IPS DF 4.7 (cell line): ENCODE measurements around the gene PUS1.

Experiments
- DNase-seq: peaks from one replicate; pipeline ENCODE4 v3.0.0-alpha.2; 2013; ENCODE audit warnings: low spot score; ENCODE audit errors: extremely low read depth

PUS1 gene

GRCh38 chr12:131915823-131916222 is 13.3 kb upstream of the PUS1 start:
- no peak for DNase-seq

- no peak for DNase-seq
These were observed 12.6 kb upstream of the PUS1 start for GRCh38 chr12:131916306-131917138.

GRCh38 chr12:131917139-131917710 is 11.9 kb upstream of the PUS1 start:
- DNase-seq = no peak

GRCh38 chr12:131917711-131918306 is 11.3 kb upstream of the PUS1 start:
- DNase-seq = no peak

- DNase-seq = no peak
These were observed 10.6 kb upstream of the PUS1 start for GRCh38 chr12:131918311-131919050.

GRCh38 chr12:131919051-131919347 is 10.1 kb upstream of the PUS1 start:
- no peak for DNase-seq

GRCh38 chr12:131919366-131920156 is 9.5 kb upstream of the PUS1 start:
- DNase-seq = no peak

GRCh38 chr12:131920157-131920508 is 8.9 kb upstream of the PUS1 start:
- DNase-seq = no peak

GRCh38 chr12:131920902-131921840 is 7.9 kb upstream of the PUS1 start:
- DNase-seq = no peak

GRCh38 chr12:131921866-131922769 is 7.0 kb upstream of the PUS1 start:
- DNase-seq = no peak

GRCh38 chr12:131922772-131923171 is 6.3 kb upstream of the PUS1 start:
- DNase-seq = no peak

- DNase-seq = no peak
These were observed 5.8 kb upstream of the PUS1 start for GRCh38 chr12:131923260-131923659.

- no peak for DNase-seq
These were observed 1.7 kb upstream of the PUS1 start for GRCh38 chr12:131927110-131928079.

- DNase-seq = no peak
These were observed 881 bp upstream of the PUS1 start for GRCh38 chr12:131928080-131928710.

GRCh38 chr12:131929581-131930456 is 743 bp downstream of the PUS1 start:
- DNase-seq = no peak

- DNase-seq = no peak
These were observed 1.4 kb downstream of the PUS1 start for GRCh38 chr12:131930510-131930909.

GRCh38 chr12:131933387-131933786 is 4.3 kb downstream of the PUS1 start:
- DNase-seq = no peak
